Thoracic aorta (tissue), 2 donors: Measurements from ENCODE around the gene CPAMD8. TPM values are rescaled to one million over a fixed set of nuclear protein-coding genes. Genes with fewer than 3 reads are reported as not detected.

Source experiments
- ATAC-seq: fragments of 150-250 bp; one replicate; pipeline ENCODE4 v1.8.0; 2017; ENCODE audit warnings: low read depth; ENCODE audit not compliant: insufficient number of reproducible peaks, low FRiP score
- DNase-seq: peaks from one replicate; pipeline ENCODE4 v3.0.0-alpha.2; 2020; ENCODE audit warnings: low spot score
- H3K27ac ChIP-seq, 2 donors: fragments of 200-600 bp; sonication (generic); 1 replicate in 1 of 2; 2 replicates in 1 of 2; pipeline ENCODE4 v1.5.1; 2016; ENCODE audit warnings: mild to moderate bottlenecking in 2 of 2, moderate library complexity in 2 of 2
- H3K27me3 ChIP-seq: fragments of 200-600 bp; sonication (generic); replicated peaks from 2 replicates; pipeline ENCODE4 v1.6.0; 2016; ENCODE audit warnings: mild to moderate bottlenecking; ENCODE audit not compliant: insufficient read depth
- H3K36me3 ChIP-seq: fragments of 200-600 bp; sonication (generic); one replicate; pipeline ENCODE4 v1.5.1; 2016
- H3K4me1 ChIP-seq, 2 donors: fragments of 200-600 bp; sonication (generic); 1 replicate in 1 of 2; 2 replicates in 1 of 2; pipeline versions ENCODE4 v1.5.1 to v1.6.0; 2016; ENCODE audit warnings: low read depth in 2 of 2, mild to moderate bottlenecking in 1 of 2; ENCODE audit not compliant: control insufficient read depth in 1 of 2
- H3K4me3 ChIP-seq: fragments of 200-600 bp; sonication (generic); 2 replicates; pipeline ENCODE4 v1.5.1; 2016; ENCODE audit warnings: mild to moderate bottlenecking
- H3K9me3 ChIP-seq: fragments of 200-600 bp; sonication (generic); 2 replicates; pipeline ENCODE4 v1.5.1; 2016
- total RNA-seq, 2 donors: library from RNA; depleted of rRNA; stranded (reverse); fragments of >200 nt; gene quantifications; one replicate each; pipeline versions ENCODE4 v1.1.0 to v1.2.3, GENCODE V29; 2016
- TF ChIP-seq, protein P1 (sequence below): fragments of 200-600 bp; sonication (generic); IDR thresholded peaks from one replicate; pipeline ENCODE4 v1.5.1; 2019; ENCODE audit warnings: antibody characterized with exemption

Gene CPAMD8
- total RNA-seq, 2 donors from 2014 or later, result 27.3 to 36.4 TPM

GRCh38 chr19:16888629-16889365, 137.8 kb downstream of the CPAMD8 start, which contains the start of gene F2RL3:
TSS of gene F2RL3 (plus strand) at chr19:16888999. CDS start at chr19:16889190, 191 bp downstream.
- H3K4me1 ChIP-seq, result peaks cover 0 to 12% of the 10 kb centered on the region in 2 donors
- DNase-seq (no peak), ATAC-seq (no peak)
- H3K9me3 ChIP-seq, result no peaks in the 10 kb centered on the region
- H3K4me3 ChIP-seq, result no peak within 1 kb of the TSS
- TF ChIP-seq, protein P1, sequence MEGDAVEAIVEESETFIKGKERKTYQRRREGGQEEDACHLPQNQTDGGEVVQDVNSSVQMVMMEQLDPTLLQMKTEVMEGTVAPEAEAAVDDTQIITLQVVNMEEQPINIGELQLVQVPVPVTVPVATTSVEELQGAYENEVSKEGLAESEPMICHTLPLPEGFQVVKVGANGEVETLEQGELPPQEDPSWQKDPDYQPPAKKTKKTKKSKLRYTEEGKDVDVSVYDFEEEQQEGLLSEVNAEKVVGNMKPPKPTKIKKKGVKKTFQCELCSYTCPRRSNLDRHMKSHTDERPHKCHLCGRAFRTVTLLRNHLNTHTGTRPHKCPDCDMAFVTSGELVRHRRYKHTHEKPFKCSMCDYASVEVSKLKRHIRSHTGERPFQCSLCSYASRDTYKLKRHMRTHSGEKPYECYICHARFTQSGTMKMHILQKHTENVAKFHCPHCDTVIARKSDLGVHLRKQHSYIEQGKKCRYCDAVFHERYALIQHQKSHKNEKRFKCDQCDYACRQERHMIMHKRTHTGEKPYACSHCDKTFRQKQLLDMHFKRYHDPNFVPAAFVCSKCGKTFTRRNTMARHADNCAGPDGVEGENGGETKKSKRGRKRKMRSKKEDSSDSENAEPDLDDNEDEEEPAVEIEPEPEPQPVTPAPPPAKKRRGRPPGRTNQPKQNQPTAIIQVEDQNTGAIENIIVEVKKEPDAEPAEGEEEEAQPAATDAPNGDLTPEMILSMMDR, result no peak
- no peaks in the 10 kb centered on the region for H3K27me3 ChIP-seq
- H3K27ac ChIP-seq, result no peak within 1 kb of the TSS
- H3K36me3 ChIP-seq, result no peaks in the 10 kb centered on the region

DNA sequence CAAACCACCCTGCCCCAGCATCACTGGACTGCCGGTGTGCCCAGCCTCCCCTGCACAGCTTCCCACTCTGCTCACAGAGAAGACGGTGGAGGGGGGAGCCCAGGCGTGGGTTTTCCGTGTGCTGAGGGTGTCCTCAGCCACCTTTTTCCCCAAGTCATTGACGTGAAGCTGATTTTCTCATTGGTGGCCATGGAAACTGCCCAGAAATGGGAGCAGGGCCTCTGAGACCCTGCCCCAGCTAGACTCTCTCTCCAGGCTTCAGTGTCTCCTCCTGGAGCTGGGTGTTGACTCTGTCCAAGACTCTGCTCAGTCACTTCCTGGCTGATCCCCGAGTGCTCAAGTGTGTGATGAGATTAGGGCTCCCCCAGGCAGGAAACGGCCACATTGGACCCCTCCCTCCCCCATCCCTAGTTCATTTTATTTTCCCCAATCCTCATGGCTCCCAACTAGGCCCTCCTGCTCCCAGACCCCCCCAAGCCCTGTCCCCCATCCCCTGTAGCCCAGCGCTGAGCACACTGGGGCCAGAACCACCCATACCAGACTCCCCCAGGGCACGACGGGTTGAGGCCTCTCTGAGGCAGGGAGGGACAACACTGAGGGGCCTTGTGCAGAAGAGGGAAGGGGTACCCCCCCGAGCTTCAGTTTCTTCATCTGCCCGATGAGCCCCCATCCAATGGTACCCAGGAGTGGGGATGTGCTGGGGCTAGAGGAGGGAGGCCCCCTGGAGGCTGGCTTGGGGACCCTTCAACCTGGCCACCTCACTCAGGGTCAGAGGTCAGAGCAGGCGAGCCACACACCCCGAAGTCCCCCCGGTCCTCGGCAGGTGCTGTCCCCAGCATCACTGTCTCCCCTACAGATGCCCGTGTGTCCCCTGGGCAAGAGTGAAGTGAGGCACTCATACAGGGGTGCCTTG, 139.0 kb downstream of the CPAMD8 start:
- no peak for ATAC-seq
- no peak for DNase-seq
- peaks cover 0 to 12% of the 10 kb centered on the region in 2 donors for H3K4me1 ChIP-seq
- H3K9me3 ChIP-seq, result peaks cover 5% of the 10 kb centered on the region
- H3K4me3 ChIP-seq, result no peak overlapping the region
- no peaks in the 10 kb centered on the region for H3K27me3 ChIP-seq
- no peak overlapping the region for H3K27ac ChIP-seq
- no peaks in the 10 kb centered on the region for H3K36me3 ChIP-seq
- TF ChIP-seq, protein P1, result no peak

GRCh38 chr19:16886305-16886880, 140.2 kb downstream of the CPAMD8 start:
- ATAC-seq, result no peak
- Histone ChIP-seq H3K27ac (no peak overlapping the region), H3K4me1 (peaks cover 0 to 12% of the 10 kb centered on the region in 2 donors), H3K27me3 (no peaks in the 10 kb centered on the region), H3K36me3 (no peaks in the 10 kb centered on the region), H3K9me3 (peaks cover 9% of the 10 kb centered on the region), H3K4me3 (no peak overlapping the region)
- no peak for DNase-seq
- TF ChIP-seq, protein P1, result no peak

DNA sequence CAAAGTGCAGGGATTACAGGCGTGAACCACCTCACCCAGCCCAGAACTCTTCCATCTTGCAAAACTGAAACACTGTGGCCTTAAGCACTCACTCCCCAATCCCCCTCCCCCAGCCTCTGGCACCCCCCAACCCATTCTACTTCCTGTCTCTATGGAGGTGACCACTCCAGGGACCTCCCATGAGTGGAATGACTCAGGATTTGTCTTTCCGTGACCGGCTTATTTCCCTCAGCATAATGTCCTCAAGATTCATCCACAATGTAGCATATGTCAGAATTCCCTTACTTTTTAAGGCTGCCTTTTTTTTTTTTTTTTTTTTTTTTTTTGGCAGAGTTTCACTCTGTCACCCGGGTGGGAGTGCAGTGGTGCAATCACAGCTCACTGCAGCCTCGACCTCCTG, 141.4 kb downstream of the CPAMD8 start:
- Histone ChIP-seq H3K27ac (no peak overlapping the region), H3K4me1 (peaks cover 0 to 12% of the 10 kb centered on the region in 2 donors), H3K9me3 (peaks cover 9% of the 10 kb centered on the region), H3K36me3 (no peaks in the 10 kb centered on the region), H3K4me3 (no peak overlapping the region), H3K27me3 (no peaks in the 10 kb centered on the region)
- ATAC-seq (no peak), DNase-seq (no peak)
- TF ChIP-seq, protein P1, result no peak

DNA sequence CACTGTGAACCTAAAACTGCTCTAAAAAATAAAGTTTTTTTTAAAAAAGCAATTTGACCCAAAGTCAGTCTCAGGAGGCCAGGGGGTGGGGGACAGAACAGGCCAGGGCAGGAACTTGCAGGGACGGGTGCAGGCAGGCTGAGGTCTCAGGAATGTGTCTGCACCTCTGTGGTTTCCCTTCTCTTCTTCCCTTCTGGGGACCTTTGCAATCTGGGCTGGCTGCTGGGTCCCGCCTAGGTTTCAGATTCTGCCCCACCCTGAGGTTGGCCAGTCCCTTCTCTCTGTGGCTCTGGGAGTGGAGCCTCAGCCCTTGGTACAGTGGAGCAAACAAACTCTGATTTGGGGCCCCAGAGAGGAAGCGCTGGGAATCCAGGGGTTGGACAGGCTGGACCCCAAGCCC, 143.1 kb downstream of the CPAMD8 start:
- no peak for DNase-seq
- no peak overlapping the region for H3K27ac ChIP-seq
- no peak overlapping the region for H3K4me3 ChIP-seq
- H3K4me1 ChIP-seq, result peaks cover 0 to 2% of the 10 kb centered on the region in 2 donors
- no peaks in the 10 kb centered on the region for H3K27me3 ChIP-seq
- no peak for ATAC-seq
- TF ChIP-seq, protein P1, result no peak
- peaks cover 13% of the 10 kb centered on the region for H3K36me3 ChIP-seq
- peaks cover 9% of the 10 kb centered on the region for H3K9me3 ChIP-seq
